Activated CD4-positive, alpha-beta T cell treated with anti-CD3 and anti-CD28 coated beads for 24 hours (primary cell): Measurements from ENCODE around the gene GLT1D1.
A peak's percentile ranks its signal among the peaks of the same experiment; 100 is the strongest.
"Not testable (repeated sequence)": the region's sequence is repeated elsewhere in the genome, so short reads cannot be mapped to it uniquely, and the experiment has no call there.

Experiments used
- DNase-seq, 2 donors: peaks; one replicate each; pipeline ENCODE4 v3.0.0-alpha.2; 2020; ENCODE audit warnings: low read depth in 2 of 2

Gene GLT1D1

GRCh38 chr12:128820723-128821432 lies 32.4 kb upstream of the GLT1D1 start:
- DNase-seq = no peak

GRCh38 chr12:128823216-128823915 lies 29.9 kb upstream of the GLT1D1 start:
- DNase-seq = no peak

DNA sequence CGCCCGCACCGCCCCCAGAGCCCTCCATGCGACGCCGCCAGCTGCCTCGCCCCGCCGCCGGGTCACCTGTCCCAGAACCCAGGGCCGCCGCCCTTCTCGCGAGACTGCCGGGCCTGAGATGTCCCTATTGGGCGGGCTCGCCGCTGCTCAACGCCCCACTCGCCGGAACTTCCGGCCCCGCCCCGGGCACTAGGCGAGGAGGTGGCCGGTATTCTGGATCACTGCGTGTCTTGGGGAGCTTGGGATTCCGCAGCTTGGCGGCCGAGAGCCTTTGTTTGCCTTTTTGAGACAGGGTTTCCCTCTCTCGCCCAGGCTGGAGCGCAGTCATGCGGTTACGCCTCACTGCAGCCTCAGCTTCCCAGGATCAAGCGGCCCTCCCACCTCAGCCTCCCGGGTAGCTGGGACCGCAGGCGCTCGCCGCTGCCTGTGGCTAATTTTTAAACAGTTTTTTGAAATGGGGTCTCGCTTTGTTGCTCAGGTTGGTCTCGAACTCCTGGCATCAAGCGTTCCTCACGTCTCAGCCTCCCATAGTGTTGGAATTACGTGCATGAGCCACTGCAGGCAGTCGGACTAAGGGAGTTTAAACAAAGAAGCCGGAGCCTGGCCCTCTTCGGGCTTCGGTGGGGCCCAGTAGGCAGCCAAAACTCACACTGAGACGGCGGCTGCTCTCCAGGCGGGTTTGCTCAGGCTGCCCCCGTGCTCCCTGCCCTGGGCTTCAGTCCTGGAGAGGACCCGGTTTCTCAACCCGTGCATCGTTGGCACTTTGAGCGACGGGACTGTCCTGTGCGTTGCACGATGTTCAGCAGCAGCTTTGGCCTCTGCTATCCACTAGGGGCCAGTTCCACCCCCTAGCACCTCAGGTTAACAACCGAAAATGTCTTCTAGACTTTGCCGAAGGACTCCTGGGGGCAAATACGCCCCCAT lies 29.1 kb upstream of the GLT1D1 start, which contains the start of gene SLC15A4:
SLC15A4 (minus strand) TSS at position 43 of the 924 bp plus-strand sequence; CDS start at position 28, 15 bp downstream.
- peak; percentile 85 to 91 for DNase-seq

GRCh38 chr12:128825835-128826234 lies 27.4 kb upstream of the GLT1D1 start:
- no peak for DNase-seq

DNA sequence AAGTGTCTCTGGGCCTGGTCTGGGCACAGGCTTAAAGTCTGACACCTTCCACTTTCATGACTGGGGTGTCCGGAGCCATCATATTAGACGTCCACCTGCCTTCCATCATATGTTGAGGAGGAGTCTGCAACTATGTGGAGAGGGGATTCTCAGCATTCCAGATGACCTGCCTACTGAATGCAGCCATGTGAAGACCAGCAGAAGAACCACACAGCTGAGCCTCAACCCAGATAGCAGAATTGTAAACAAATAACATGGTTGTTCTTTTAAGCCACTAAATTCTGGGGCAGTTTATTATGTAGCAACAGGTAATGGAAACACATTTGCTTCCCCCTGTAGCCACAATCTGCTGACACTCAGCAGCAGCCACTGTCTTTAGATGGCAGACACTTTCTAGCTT lies 25.6 kb upstream of the GLT1D1 start:
- DNase-seq = no peak

- no peak for DNase-seq
Observed at GRCh38 chr12:128829861-128830504, 23.3 kb upstream of the GLT1D1 start.

DNA sequence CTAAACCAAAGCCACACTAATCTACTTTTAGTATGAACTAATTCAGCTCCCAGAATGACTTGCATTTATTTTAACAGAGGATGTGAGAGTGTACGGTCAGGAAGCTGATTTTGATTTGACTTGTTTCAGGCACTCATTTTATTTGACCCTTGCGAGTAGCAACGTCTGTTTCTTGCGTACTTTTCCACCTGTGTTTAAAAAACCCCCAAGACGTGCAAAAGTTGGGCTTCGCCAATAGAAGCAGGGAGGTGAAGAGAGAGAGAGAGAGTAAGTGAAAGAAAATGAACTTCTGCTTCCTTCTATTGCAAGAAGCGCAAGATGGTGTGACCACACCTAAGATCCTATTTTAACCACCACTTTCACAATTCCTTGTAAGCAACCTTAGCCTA lies 22.8 kb upstream of the GLT1D1 start:
- DNase-seq = no peak

GRCh38 chr12:128833418-128833817 lies 19.9 kb upstream of the GLT1D1 start:
- DNase-seq = no peak

- not testable (repeated sequence) for DNase-seq
Observed at GRCh38 chr12:128839885-128840284, 13.4 kb upstream of the GLT1D1 start.

DNA sequence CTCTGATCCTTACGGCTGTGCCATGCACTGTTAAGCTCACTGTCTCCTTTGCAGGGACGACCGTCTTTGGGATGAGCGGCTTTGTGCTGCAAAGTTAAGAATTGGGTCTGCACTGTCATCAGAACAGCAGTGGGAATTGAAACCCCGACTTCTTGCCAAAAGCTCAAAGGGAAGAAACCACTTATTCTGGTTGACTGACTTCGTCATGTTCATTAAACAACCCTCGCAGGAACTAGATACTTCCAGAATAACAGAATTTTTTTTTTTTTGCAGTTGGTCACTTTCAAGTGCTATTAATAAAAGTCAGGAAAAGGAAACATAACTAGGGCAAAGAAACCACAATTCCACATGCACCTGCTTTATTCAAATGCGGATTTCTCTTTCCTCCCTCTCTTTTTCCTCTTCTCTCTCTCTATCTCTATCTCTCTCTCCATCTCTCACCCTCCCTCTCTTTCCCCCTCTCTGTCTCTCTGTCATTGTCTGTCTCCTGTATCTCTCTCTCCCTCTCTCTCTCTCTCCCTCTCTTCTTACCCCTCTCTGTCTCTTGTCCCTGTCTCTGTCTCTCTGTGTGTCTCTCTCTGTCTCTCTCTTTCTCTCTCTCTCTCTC lies 12.3 kb upstream of the GLT1D1 start:
- no peak for DNase-seq

GRCh38 chr12:128842579-128842978 lies 10.7 kb upstream of the GLT1D1 start:
- DNase-seq = no peak

- DNase-seq = no peak
Observed at GRCh38 chr12:128843538-128843937, 9.7 kb upstream of the GLT1D1 start.

DNA sequence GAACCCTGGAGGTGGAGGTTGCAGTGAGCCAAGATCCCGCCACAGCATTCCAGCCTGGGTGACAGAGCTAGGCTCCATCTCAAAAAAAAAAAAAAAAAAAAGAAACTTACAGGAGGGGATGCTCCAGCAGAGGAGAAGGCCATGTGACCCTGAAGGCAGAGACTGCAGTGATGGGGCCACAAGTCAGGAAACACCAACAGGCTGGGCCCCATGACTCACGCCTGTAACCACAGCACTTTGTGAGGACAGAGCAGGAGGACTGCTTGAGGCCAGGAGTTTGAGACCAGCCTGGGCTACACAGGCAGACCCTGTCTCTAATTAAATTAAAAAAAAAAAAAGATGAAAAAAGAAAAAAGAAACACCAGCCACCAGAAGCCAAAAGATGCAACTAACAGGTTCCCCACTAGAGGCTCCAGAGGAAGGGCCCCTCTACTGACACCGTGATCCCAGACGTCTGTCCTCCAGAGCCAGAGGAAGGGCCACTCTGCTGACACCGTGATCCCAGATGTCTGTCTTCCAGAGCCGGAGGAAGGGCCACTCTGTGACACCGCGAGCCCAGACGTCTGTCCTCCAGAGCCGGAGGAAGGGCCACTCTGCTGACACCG lies 9.1 kb upstream of the GLT1D1 start:
- no peak for DNase-seq

DNA sequence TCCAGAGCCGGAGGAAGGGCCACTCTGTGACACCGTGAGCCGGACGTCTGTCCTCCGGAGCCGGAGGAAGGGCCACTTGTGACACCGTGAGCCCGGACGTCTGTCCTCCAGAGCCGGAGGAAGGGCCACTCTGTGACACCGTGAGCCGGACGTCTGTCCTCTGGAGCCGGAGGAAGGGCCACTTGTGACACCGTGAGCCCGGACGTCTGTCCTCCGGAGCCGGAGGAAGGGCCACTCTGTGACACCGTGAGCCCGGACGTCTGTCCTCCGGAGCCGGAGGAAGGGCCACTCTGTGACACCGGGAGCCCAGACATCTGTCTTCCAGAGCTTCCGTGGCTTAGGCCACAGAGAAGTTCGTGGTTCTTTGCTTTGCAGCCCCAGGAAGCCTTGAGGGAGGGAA lies 6.6 kb upstream of the GLT1D1 start:
- not testable (repeated sequence) for DNase-seq

- DNase-seq = no peak
Observed at GRCh38 chr12:128848371-128848770, 4.9 kb upstream of the GLT1D1 start.

DNA sequence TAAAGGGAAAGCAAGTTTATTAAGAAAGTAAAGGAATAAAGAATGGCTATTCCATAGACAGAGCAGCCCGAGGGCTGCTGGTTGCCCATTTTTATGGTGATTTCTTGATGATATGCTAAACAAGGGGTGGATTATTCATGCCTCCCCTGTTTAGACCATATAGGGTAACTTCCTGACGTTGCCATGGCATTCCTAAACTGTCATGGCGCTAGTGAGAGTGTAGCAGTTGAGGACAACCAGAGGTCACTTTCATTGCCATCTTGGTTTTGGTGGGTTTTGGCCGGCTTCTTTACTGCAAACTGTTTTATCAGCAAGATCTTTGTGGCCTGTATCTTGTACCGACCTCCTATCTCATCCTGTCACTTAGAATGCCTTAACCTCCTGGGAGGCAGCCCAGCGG lies 3.5 kb upstream of the GLT1D1 start:
- DNase-seq = not testable (repeated sequence)

- no peak for DNase-seq
Observed at GRCh38 chr12:128850400-128850799, 2.9 kb upstream of the GLT1D1 start.

DNA sequence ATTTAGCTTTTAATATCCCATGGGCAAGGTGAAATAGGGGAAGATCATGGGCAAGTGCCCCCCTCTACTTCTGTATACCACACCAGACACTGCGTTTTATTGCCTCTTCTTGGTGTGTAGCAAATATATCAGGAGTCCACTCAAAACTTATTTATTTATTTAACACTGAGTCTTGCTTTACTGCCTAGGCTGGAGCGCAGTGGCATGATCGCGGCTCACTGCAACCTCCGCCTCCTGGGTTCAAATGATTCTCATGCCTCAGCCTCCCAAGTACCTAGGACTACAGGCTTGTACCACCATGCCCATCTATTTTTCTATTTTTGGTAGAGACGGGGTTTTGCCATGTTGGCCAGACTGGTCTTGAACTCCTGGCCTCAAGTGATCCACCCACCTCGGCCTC lies 1.8 kb upstream of the GLT1D1 start:
- not testable (repeated sequence) for DNase-seq

DNA sequence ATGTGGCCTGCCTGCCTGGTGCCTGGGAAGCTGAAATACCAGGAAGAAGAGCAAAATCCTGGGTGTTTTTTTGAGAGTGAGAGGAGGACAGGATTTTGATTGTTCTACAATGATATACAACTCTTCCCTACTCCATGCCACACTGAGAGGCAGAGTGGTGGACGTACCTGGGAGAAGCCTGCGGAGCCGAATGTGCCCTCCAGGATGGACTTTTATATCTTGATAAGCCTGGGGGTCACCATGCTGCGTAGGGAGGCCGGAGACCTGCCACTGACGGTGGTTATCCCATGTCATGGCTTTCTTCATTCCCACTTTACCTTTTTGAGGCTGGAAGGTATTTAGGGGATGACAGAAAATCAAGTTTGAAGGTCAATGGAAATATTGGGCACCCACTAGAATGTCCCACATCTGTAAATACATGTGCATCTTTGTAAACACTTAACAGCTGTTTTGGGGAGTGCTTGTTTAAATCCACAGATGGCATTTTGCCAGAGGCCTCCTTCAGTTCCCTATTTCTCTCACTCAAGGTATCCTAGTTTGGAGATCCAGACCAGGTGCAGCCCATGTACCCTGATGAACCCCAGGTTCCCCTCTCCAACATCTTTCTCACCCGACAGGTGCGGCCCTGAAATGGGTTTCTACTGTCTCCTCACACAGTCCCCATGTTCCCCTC lies 1.1 kb upstream of the GLT1D1 start:
- no peak for DNase-seq

DNA sequence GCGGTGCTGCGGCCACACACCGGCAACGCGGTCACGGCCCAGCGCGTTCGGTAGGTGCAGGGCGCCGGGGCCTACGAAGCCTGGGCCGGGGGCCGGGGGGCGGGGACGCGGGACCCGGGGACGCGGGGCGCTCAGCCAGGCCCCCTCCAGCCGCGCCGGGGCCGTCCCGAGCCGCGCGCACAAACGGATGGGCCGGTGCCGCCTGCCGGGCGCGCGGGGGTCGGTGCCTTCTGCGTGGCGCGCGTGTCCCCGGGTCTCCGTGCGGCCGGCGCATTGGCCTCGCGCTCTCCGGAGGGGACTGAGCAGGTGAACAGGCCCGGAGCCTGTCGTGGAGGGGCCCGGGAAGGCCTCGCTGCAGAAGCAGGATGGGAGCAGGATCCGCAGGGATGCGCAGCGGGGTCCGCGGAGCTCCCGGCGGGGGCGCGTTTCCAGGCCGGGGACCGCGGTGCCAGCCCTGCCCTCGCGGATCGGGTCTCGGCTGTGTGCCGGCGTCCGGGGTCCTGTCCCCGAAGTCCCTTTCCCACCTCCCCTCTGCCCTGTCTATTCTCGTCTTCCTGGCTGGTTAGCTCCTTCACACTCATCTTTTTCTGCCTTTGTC lies 421 bp downstream of the GLT1D1 start:
- DNase-seq = no peak
